Liver (tissue), 9 donors: ENCODE data around the gene ATL1. TPM values are rescaled to one million over a fixed set of nuclear protein-coding genes. Genes with fewer than 3 reads are reported as not detected.

Experiments used
- DNase-seq: peaks from one replicate; pipeline ENCODE4 v3.0.0-alpha.2; 2017; ENCODE audit warnings: low spot score
- H3K27ac ChIP-seq, 2 donors: one replicate each; pipeline ENCODE4 v1.7.0; 2013; ENCODE audit warnings: inconsistent platforms in 2 of 2, low read length in 2 of 2, control low read depth in 1 of 2, low read depth in 1 of 2, mild to moderate bottlenecking in 1 of 2
- H3K27me3 ChIP-seq, 4 donors: one replicate each; pipeline versions ENCODE4 v1.6.1 to v1.7.0; 2013; ENCODE audit warnings: low read length in 3 of 4, inconsistent platforms in 1 of 4, mild to moderate bottlenecking in 1 of 4, moderate library complexity in 1 of 4; ENCODE audit not compliant: control insufficient read depth in 4 of 4, insufficient read depth in 4 of 4
- H3K36me3 ChIP-seq, 4 donors: one replicate each; pipeline versions ENCODE4 v1.6.1 to v1.7.0; 2013; ENCODE audit warnings: low read length in 3 of 4, mild to moderate bottlenecking in 3 of 4, low read depth in 1 of 4, moderate library complexity in 1 of 4; ENCODE audit not compliant: control insufficient read depth in 4 of 4, insufficient read depth in 3 of 4
- H3K4me1 ChIP-seq, 4 donors: one replicate each; pipeline versions ENCODE4 v1.6.1 to v1.7.0; 2013; ENCODE audit warnings: low read length in 3 of 4, mild to moderate bottlenecking in 3 of 4, moderate library complexity in 1 of 4; ENCODE audit not compliant: control insufficient read depth in 4 of 4, insufficient read depth in 4 of 4
- H3K4me3 ChIP-seq, 3 donors: one replicate each; pipeline versions ENCODE4 v1.6.1 to v1.7.0; 2013; ENCODE audit warnings: low read length in 3 of 3, control low read depth in 1 of 3, low read depth in 1 of 3, mild to moderate bottlenecking in 1 of 3
- H3K9ac ChIP-seq, 2 donors: one replicate each; pipeline ENCODE4 v1.7.0; 2013; ENCODE audit warnings: low read length in 2 of 2, mild to moderate bottlenecking in 2 of 2, moderate library complexity in 2 of 2, control low read depth in 1 of 2, low read depth in 1 of 2
- H3K9me3 ChIP-seq, 4 donors: one replicate each; pipeline versions ENCODE4 v1.6.1 to v1.7.0; 2013; ENCODE audit warnings: low read length in 3 of 4; ENCODE audit not compliant: control insufficient read depth in 4 of 4
- EGR1 ChIP-seq, 2 donors: IDR thresholded peaks; 2 replicates each; pipeline ENCODE4 v1.6.1; 2016 to 2018; ENCODE audit warnings: antibody characterized with exemption in 2 of 2, low read depth in 2 of 2
- FOXA1 ChIP-seq: IDR thresholded peaks from 2 replicates; pipeline ENCODE4 v1.6.1; 2016; ENCODE audit warnings: antibody characterized with exemption
- FOXA2 ChIP-seq: IDR thresholded peaks from 2 replicates; pipeline ENCODE4 v1.6.1; 2016; ENCODE audit warnings: antibody characterized with exemption
- GABPA ChIP-seq, 2 donors: IDR thresholded peaks in 1 of 2; conservative IDR thresholded peaks in 1 of 2; 2 replicates each; pipeline ENCODE4 v1.6.1; 2016; ENCODE audit warnings: antibody characterized with exemption in 2 of 2, mild to moderate bottlenecking in 1 of 2, moderate library complexity in 1 of 2
- HNF4A ChIP-seq, 2 donors: conservative IDR thresholded peaks; 2 replicates each; pipeline ENCODE4 v1.6.1; 2016; ENCODE audit warnings: antibody characterized with exemption in 2 of 2, mild to moderate bottlenecking in 2 of 2
- HNF4G ChIP-seq: IDR thresholded peaks from 2 replicates; pipeline ENCODE4 v1.6.1; 2016; ENCODE audit warnings: antibody characterized with exemption
- JUND ChIP-seq, 2 donors: IDR thresholded peaks; 2 replicates each; pipeline ENCODE4 v1.6.1; 2016; ENCODE audit warnings: antibody characterized with exemption in 2 of 2
- NR2F2 ChIP-seq: IDR thresholded peaks from 2 replicates; pipeline ENCODE4 v1.6.1; 2016; ENCODE audit warnings: antibody characterized with exemption
- RAD21 ChIP-seq, 2 donors: IDR thresholded peaks; 2 replicates each; pipeline ENCODE4 v1.6.1; 2016; ENCODE audit warnings: antibody characterized with exemption in 2 of 2, mild to moderate bottlenecking in 2 of 2
- RXRA ChIP-seq, 2 donors: IDR thresholded peaks; 2 replicates each; pipeline ENCODE4 v1.6.1; 2017 to 2018; ENCODE audit warnings: antibody characterized with exemption in 2 of 2, mild to moderate bottlenecking in 1 of 2
- SP1 ChIP-seq: IDR thresholded peaks from 2 replicates; pipeline ENCODE4 v1.6.1; 2018; ENCODE audit warnings: antibody characterized with exemption, mild to moderate bottlenecking
- TAF1 ChIP-seq: conservative IDR thresholded peaks from 2 replicates; pipeline ENCODE4 v1.6.1; 2016; ENCODE audit warnings: antibody characterized with exemption, mild to moderate bottlenecking
- YY1 ChIP-seq: IDR thresholded peaks from 2 replicates; pipeline ENCODE4 v1.6.1; 2016; ENCODE audit warnings: antibody characterized with exemption, mild to moderate bottlenecking
- WGBS: extraction: QIAGEN DNeasy Blood & Tissue Kit; methylation state at CpG from one replicate; pipeline ENCODE4 v1.1.7; 2013; 5-methylcytosine and 5-hydroxymethylcytosine counted together
- polyA plus RNA-seq, 2 donors: library from polyadenylated mRNA; stranded (reverse) in 1 of 2; unstranded in 1 of 2; fragments of 200-250 nt in 1 of 2; fragments of >200 nt in 1 of 2; fragmentation: Nextera tagmentation in 1 of 2; extraction: Ambion mirVana in 1 of 2; gene quantifications; one replicate each; pipeline versions ENCODE4 v1.2.1 to v1.2.3, GENCODE V29; 2013 to 2015
- total RNA-seq, 2 donors: library from RNA; depleted of rRNA; stranded (reverse); fragments of >200 nt; gene quantifications; one replicate each; pipeline ENCODE4 v1.2.3, GENCODE V29; 2014
- TF ChIP-seq, protein P1 (sequence below): IDR thresholded peaks from 2 replicates; pipeline ENCODE4 v1.6.1; 2016; ENCODE audit warnings: antibody characterized with exemption
- TF ChIP-seq, protein P2 (sequence below): IDR thresholded peaks from 2 replicates; pipeline ENCODE4 v1.6.1; 2016; ENCODE audit warnings: antibody characterized with exemption
- TF ChIP-seq, protein P3 (sequence below): fragments of 150-350 bp; IDR thresholded peaks from 2 replicates; pipeline ENCODE4 v1.5.1; 2017; ENCODE audit warnings: improper control_type of control experiment, low read depth, low read length; ENCODE audit not compliant: missing input control
- TF ChIP-seq, protein P4 (sequence below): IDR thresholded peaks from 2 replicates; pipeline ENCODE4 v1.6.1; 2016; ENCODE audit warnings: antibody characterized with exemption
- TF ChIP-seq, protein P5 (sequence below): IDR thresholded peaks from 2 replicates; pipeline ENCODE4 v1.6.1; 2016; ENCODE audit warnings: antibody characterized with exemption, mild to moderate bottlenecking
- donor health status: healthy.
- donor health status: healthy.
- donor health status: healthy.
- donor health status: healthy.
- donor health status: healthy.

Gene ATL1
- total and polyA plus RNA-seq, 4 donors, result 0.17 to 0.79 (median 0.47) TPM

DNA sequence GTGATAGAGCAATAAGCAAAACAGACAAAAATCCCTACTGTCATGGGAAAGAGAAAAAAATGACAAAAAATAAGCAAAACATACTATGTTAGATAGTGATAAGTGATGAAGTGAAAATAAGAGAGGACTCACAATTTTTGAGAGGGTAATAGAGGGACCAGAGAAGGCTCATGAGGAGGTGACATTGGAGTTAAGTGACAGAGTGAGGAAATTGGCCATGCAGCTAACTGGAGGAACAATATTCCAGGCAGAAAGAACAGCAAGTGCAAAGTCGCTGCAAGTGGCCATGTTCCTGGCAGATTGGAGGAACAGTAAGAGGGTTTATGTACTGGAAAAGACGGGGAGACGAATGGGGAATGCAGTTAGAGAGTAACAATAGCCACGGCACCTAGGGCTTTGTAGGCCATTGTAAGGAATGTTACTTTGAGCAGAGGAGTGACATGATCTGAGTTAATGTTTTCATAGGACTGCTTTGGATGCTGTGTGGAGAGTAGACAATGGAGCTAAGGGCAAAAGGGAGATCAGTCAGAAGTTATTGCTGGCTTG is 109.6 kb downstream of the ATL1 start (continued):
- TF ChIP-seq, protein P1, sequence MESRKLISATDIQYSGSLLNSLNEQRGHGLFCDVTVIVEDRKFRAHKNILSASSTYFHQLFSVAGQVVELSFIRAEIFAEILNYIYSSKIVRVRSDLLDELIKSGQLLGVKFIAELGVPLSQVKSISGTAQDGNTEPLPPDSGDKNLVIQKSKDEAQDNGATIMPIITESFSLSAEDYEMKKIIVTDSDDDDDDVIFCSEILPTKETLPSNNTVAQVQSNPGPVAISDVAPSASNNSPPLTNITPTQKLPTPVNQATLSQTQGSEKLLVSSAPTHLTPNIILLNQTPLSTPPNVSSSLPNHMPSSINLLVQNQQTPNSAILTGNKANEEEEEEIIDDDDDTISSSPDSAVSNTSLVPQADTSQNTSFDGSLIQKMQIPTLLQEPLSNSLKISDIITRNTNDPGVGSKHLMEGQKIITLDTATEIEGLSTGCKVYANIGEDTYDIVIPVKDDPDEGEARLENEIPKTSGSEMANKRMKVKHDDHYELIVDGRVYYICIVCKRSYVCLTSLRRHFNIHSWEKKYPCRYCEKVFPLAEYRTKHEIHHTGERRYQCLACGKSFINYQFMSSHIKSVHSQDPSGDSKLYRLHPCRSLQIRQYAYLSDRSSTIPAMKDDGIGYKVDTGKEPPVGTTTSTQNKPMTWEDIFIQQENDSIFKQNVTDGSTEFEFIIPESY, result no peak
- no peak for TF ChIP-seq FOXA2
- no peak for TF ChIP-seq EGR1 (IDR thresholded peaks at IDR 0.05; ENCODE audit: low read depth in 2 of 2)
- TF ChIP-seq YY1, result no peak

DNA sequence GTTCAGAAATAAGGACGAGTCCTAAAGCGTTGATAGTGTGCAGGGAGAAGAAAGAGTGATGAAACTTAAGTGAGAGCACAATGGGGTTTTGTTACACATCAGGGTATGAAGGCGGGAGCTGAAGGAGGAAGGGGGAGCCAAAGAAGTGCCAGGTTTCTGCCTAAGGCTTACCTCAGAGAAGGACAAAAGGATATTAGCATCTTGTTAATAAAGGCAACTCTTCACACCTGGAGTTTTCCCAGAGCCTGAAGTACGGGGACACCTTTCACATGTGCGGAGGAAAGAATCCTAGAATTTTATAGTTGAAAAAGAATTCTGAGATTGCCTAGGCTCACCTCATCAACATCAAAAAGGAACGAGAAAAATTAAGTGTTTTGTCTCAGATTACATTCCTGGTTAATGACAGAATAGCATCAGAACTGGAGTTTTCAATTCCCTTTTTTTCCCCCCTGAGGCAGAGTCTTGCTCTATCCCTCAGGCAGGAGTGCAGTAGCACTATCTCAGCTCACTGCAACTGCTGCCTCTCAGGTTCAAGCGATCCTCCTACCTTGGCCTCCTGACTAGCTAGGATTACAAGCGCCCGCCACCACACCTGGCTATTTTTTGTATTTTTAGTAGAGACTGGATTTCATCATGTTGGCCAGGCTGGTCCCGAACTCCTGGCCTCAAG is 110.4 kb downstream of the ATL1 start:
- TF ChIP-seq GABPA (IDR thresholded peaks at IDR 0.05 in 1 of 2, conservative IDR thresholded peaks at IDR 0.05 in 1 of 2) (no peak), TAF1 (no peak), FOXA2 (no peak), YY1 (no peak), HNF4G (no peak), RAD21 (IDR thresholded peaks at IDR 0.05) (no peak), FOXA1 (no peak), EGR1 (IDR thresholded peaks at IDR 0.05; ENCODE audit: low read depth in 2 of 2) (no peak), SP1 (no peak), NR2F2 (no peak), HNF4A (conservative IDR thresholded peaks at IDR 0.05) (no peak), RXRA (IDR thresholded peaks at IDR 0.05) (no peak), JUND (IDR thresholded peaks at IDR 0.05) (no peak)
- TF ChIP-seq, protein P2, sequence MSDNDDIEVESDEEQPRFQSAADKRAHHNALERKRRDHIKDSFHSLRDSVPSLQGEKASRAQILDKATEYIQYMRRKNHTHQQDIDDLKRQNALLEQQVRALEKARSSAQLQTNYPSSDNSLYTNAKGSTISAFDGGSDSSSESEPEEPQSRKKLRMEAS, result no peak
- TF ChIP-seq, protein P3, sequence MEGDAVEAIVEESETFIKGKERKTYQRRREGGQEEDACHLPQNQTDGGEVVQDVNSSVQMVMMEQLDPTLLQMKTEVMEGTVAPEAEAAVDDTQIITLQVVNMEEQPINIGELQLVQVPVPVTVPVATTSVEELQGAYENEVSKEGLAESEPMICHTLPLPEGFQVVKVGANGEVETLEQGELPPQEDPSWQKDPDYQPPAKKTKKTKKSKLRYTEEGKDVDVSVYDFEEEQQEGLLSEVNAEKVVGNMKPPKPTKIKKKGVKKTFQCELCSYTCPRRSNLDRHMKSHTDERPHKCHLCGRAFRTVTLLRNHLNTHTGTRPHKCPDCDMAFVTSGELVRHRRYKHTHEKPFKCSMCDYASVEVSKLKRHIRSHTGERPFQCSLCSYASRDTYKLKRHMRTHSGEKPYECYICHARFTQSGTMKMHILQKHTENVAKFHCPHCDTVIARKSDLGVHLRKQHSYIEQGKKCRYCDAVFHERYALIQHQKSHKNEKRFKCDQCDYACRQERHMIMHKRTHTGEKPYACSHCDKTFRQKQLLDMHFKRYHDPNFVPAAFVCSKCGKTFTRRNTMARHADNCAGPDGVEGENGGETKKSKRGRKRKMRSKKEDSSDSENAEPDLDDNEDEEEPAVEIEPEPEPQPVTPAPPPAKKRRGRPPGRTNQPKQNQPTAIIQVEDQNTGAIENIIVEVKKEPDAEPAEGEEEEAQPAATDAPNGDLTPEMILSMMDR, result no peak
- TF ChIP-seq, protein P4, sequence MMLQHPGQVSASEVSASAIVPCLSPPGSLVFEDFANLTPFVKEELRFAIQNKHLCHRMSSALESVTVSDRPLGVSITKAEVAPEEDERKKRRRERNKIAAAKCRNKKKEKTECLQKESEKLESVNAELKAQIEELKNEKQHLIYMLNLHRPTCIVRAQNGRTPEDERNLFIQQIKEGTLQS, result no peak
- TF ChIP-seq, protein P5, sequence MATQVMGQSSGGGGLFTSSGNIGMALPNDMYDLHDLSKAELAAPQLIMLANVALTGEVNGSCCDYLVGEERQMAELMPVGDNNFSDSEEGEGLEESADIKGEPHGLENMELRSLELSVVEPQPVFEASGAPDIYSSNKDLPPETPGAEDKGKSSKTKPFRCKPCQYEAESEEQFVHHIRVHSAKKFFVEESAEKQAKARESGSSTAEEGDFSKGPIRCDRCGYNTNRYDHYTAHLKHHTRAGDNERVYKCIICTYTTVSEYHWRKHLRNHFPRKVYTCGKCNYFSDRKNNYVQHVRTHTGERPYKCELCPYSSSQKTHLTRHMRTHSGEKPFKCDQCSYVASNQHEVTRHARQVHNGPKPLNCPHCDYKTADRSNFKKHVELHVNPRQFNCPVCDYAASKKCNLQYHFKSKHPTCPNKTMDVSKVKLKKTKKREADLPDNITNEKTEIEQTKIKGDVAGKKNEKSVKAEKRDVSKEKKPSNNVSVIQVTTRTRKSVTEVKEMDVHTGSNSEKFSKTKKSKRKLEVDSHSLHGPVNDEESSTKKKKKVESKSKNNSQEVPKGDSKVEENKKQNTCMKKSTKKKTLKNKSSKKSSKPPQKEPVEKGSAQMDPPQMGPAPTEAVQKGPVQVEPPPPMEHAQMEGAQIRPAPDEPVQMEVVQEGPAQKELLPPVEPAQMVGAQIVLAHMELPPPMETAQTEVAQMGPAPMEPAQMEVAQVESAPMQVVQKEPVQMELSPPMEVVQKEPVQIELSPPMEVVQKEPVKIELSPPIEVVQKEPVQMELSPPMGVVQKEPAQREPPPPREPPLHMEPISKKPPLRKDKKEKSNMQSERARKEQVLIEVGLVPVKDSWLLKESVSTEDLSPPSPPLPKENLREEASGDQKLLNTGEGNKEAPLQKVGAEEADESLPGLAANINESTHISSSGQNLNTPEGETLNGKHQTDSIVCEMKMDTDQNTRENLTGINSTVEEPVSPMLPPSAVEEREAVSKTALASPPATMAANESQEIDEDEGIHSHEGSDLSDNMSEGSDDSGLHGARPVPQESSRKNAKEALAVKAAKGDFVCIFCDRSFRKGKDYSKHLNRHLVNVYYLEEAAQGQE, result no peak
- TF ChIP-seq, protein P1, result no peak

More for the DNA sequence above, 110.4 kb downstream of the ATL1 start:
- Histone ChIP-seq H3K27ac (no peak overlapping the region), H3K4me1 (peaks cover 0 to 10% (median 4%) of the 10 kb centered on the region in 4 donors), H3K4me3 (no peak overlapping the region), H3K9me3 (no peaks in the 10 kb centered on the region), H3K27me3 (no peaks in the 10 kb centered on the region), H3K9ac (no peak overlapping the region), H3K36me3 (no peaks in the 10 kb centered on the region)
- DNase-seq, result no peak
- 90% methylated on average over 10 of the region's 10 CpGs for WGBS
